ENCODE data around the gene ABHD6. TPM values are rescaled to one million over a fixed set of nuclear protein-coding genes. Genes with fewer than 3 reads are reported as not detected.

ABHD6 gene
- total RNA-seq, 4 donors from 2014 or later, result 5.8 to 14.0 (median 9.6) TPM

- Histone ChIP-seq H3K4me1 (peaks cover 2 to 12% of the 10 kb centered on the region in 2 donors), H3K9me3 (no peaks in the 10 kb centered on the region), H3K36me3 (no peaks in the 10 kb centered on the region), H3K27me3 (no peaks in the 10 kb centered on the region), H3K27ac (peak overlapping the region in 3 of 4 donors; percentile 38 to 62 (median 60)), H3K4me3 (no peak overlapping the region)
- in situ Hi-C loops (cut with MboI; ENCODE audit: low sequenced_read_pairs in 4 of 4), result loop anchor here in 1 of 4 donors (25.0 kb wide), 1 partner anchor 347 kb away; the partner anchor contains the start of gene ACOX2
- DNase-seq, result no peak
- intact Hi-C loops (cut with DNase I; ENCODE audit: low total_unique reads), result no loop called here
- TF ChIP-seq CTCF (IDR thresholded peaks at IDR 0.05 in 4 of 5, conservative IDR thresholded peaks at IDR 0.05 in 1 of 5), result no peak
- no peak for TF ChIP-seq POLR2A (IDR thresholded peaks at IDR 0.05)
- no peak for ATAC-seq
These were observed 47.3 kb upstream of the ABHD6 start for GRCh38 chr3:58190291-58190690.

GRCh38 chr3:58190882-58191281 is 46.7 kb upstream of the ABHD6 start:
- in situ Hi-C loops (cut with MboI; ENCODE audit: low sequenced_read_pairs in 4 of 4), result loop anchor here in 1 of 4 donors (25.0 kb wide), 1 partner anchor 346 kb away; the partner anchor contains the start of gene ACOX2
- Histone ChIP-seq H3K27me3 (no peaks in the 10 kb centered on the region), H3K4me3 (no peak overlapping the region), H3K9me3 (no peaks in the 10 kb centered on the region), H3K4me1 (peaks cover 2 to 12% of the 10 kb centered on the region in 2 donors), H3K27ac (no peak overlapping the region), H3K36me3 (no peaks in the 10 kb centered on the region)
- intact Hi-C loops (cut with DNase I; ENCODE audit: low total_unique reads), result no loop called here
- ATAC-seq (peak in 1 of 2 donors; percentile 13), DNase-seq (no peak)
- TF ChIP-seq POLR2A (IDR thresholded peaks at IDR 0.05) (no peak), CTCF (IDR thresholded peaks at IDR 0.05 in 4 of 5, conservative IDR thresholded peaks at IDR 0.05 in 1 of 5) (no peak)

GRCh38 chr3:58191361-58191991 is 46.1 kb upstream of the ABHD6 start:
- intact Hi-C loops (cut with DNase I; ENCODE audit: low total_unique reads), result no loop called here
- no peak for DNase-seq
- Histone ChIP-seq H3K27me3 (no peaks in the 10 kb centered on the region), H3K4me1 (peaks cover 2 to 12% of the 10 kb centered on the region in 2 donors), H3K36me3 (no peaks in the 10 kb centered on the region), H3K4me3 (no peak overlapping the region), H3K9me3 (no peaks in the 10 kb centered on the region), H3K27ac (no peak overlapping the region)
- no peak for TF ChIP-seq POLR2A (IDR thresholded peaks at IDR 0.05)
- TF ChIP-seq CTCF (IDR thresholded peaks at IDR 0.05 in 4 of 5, conservative IDR thresholded peaks at IDR 0.05 in 1 of 5), result no peak
- in situ Hi-C loops (cut with MboI; ENCODE audit: low sequenced_read_pairs in 4 of 4), result loop anchor here in 1 of 4 donors (25.0 kb wide), 1 partner anchor 346 kb away; the partner anchor contains the start of gene ACOX2
- no peak for ATAC-seq

GRCh38 chr3:58192069-58192468 is 45.5 kb upstream of the ABHD6 start:
- H3K4me3 ChIP-seq, result no peak overlapping the region
- H3K36me3 ChIP-seq, result no peaks in the 10 kb centered on the region
- peaks cover 2 to 12% of the 10 kb centered on the region in 2 donors for H3K4me1 ChIP-seq
- H3K27me3 ChIP-seq, result no peaks in the 10 kb centered on the region
- intact Hi-C loops (cut with DNase I; ENCODE audit: low total_unique reads) (no loop called here), in situ Hi-C loops (cut with MboI; ENCODE audit: low sequenced_read_pairs in 4 of 4) (loop anchor here in 1 of 4 donors (25.0 kb wide), 1 partner anchor 345 kb away; the partner anchor contains the start of gene ACOX2)
- no peak for DNase-seq
- no peak overlapping the region for H3K27ac ChIP-seq
- no peaks in the 10 kb centered on the region for H3K9me3 ChIP-seq
- no peak for ATAC-seq
- TF ChIP-seq POLR2A (IDR thresholded peaks at IDR 0.05) (no peak), CTCF (IDR thresholded peaks at IDR 0.05 in 4 of 5, conservative IDR thresholded peaks at IDR 0.05 in 1 of 5) (no peak)

All from gastrocnemius medialis (tissue), 4 donors.